ENCODE measurements around the gene LZTR1. TPM values are rescaled to one million over a fixed set of nuclear protein-coding genes. Genes with fewer than 3 reads are reported as not detected.
"Not testable (repeated sequence)": the region's sequence is repeated elsewhere in the genome, so short reads cannot be mapped to it uniquely, and the experiment has no call there.

LZTR1 gene
- total and polyA plus RNA-seq, 7 donors = 17.1 to 37.1 (median 27.2) TPM

DNA sequence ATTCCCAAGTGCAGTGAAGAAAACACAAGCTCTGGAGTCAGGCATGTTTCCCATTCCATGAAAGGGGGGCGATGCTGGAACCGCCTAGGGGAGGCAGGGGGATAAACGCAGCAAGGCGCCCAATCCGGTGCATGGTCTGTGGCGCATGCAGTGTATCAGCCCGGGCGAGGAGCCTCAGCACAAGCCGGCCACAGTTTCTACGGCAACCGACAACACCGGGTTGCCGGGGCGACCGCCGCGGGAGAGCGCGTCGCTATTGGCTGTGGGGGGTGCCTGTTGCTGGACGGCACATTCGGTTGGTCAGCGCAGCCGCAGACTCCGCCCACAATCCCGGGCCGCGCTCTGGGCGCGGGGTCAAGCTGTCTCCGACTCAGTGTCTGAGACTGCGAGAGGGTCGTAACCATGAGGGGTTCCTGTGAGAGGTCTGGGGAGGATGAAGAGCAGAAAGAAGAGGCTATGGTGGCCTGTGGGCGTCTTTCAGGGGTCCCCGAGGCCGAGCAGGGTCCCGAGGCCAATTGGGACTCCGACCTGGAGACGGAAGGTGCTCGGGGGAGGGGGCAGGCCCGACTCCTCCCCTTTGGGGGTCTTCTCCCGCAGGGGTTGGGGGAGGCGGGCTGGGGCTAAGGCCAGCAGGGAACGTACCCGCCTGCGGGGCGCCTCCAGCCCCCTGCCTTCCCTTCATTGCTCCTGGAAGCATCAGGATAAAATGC is 63.6 kb downstream of the LZTR1 start, which contains the start of gene LRRC74B:
LRRC74B (plus strand) TSS at position 362 of the 710 bp plus-strand sequence; CDS start at position 403, 41 bp downstream.
- Histone ChIP-seq H3K9me3 (no peaks in the 10 kb centered on the region), H3K27ac (peak within 1 kb of the TSS; percentile 75), H3K4me3 (peak within 1 kb of the TSS; percentile 77), H3K27me3 (ENCODE audit: insufficient read depth in 3 of 3, low read length in 2 of 3) (no peaks in the 10 kb centered on the region), H3K4me1 (peaks cover 12% of the 10 kb centered on the region), H3K36me3 (ENCODE audit: insufficient read depth in 1 of 2, low read depth in 1 of 2) (peaks cover 0 to 6% of the 10 kb centered on the region in 2 donors)
- DNase-seq (peak; percentile 92 to 94), ATAC-seq (peak; percentile 91 to 95 (median 92))
- WGBS, 3 donors = 5 to 9% (median 6%) methylated on average over 41 to 47 of the region's 47 CpGs
- intact Hi-C loops (cut with DNase I) = loop anchor here in 1 of 2 donors (2.0 kb wide), 2 partner anchors 31 to 65 kb away; partner anchors contain the start of gene P2RX6
- no peak for TF ChIP-seq CTCF (IDR thresholded peaks at IDR 0.05)

- Histone ChIP-seq H3K36me3 (ENCODE audit: insufficient read depth in 1 of 2, low read depth in 1 of 2) (peaks cover 0 to under 1% of the 10 kb centered on the region in 2 donors), H3K27me3 (ENCODE audit: insufficient read depth in 3 of 3, low read length in 2 of 3) (no peaks in the 10 kb centered on the region), H3K4me1 (peaks cover 12% of the 10 kb centered on the region), H3K27ac (no peak overlapping the region), H3K9me3 (no peaks in the 10 kb centered on the region), H3K4me3 (no peak overlapping the region)
- WGBS, 3 donors = 87 to 89% (median 87%) methylated on average over 14 of the region's 14 CpGs
- intact Hi-C loops (cut with DNase I) = no loop called here
- DNase-seq (no peak), ATAC-seq (no peak)
- no peak for TF ChIP-seq CTCF (IDR thresholded peaks at IDR 0.05)
Measured at GRCh38 chr22:21047035-21047661, 65.1 kb downstream of the LZTR1 start.

- 74 to 79% (median 76%) methylated on average over 7 of the region's 7 CpGs for WGBS, 3 donors
- ATAC-seq (no peak), DNase-seq (no peak)
- intact Hi-C loops (cut with DNase I) = no loop called here
- Histone ChIP-seq H3K4me3 (no peak overlapping the region), H3K27ac (no peak overlapping the region), H3K4me1 (peaks cover 12% of the 10 kb centered on the region), H3K27me3 (ENCODE audit: insufficient read depth in 3 of 3, low read length in 2 of 3) (no peaks in the 10 kb centered on the region), H3K36me3 (ENCODE audit: insufficient read depth in 1 of 2, low read depth in 1 of 2) (no peaks in the 10 kb centered on the region), H3K9me3 (no peaks in the 10 kb centered on the region)
- no peak for TF ChIP-seq CTCF (IDR thresholded peaks at IDR 0.05)
Measured at GRCh38 chr22:21047730-21048129, 65.6 kb downstream of the LZTR1 start.

- H3K36me3 ChIP-seq (ENCODE audit: insufficient read depth in 1 of 2, low read depth in 1 of 2); intact Hi-C loops (cut with DNase I): not testable (repeated sequence)
- 77 to 80% (median 78%) methylated on average over 5 of the region's 5 CpGs for WGBS, 3 donors
Measured at GRCh38 chr22:21048448-21048847, 66.4 kb downstream of the LZTR1 start.

More at GRCh38 chr22:21048448-21048847, 66.4 kb downstream of the LZTR1 start:
- not testable (repeated sequence) for H3K27ac ChIP-seq; DNase-seq; H3K4me3 ChIP-seq; H3K27me3 ChIP-seq (ENCODE audit: insufficient read depth in 3 of 3, low read length in 2 of 3); ATAC-seq; H3K9me3 ChIP-seq
- peaks cover 12% of the 10 kb centered on the region for H3K4me1 ChIP-seq

Other genes starting within 250 kb of the LZTR1 start
- gene SERPIND1, start 208.2 kb upstream of the LZTR1 start, total RNA-seq = not detected
- under 1 TPM; 0.03 to 0.12 (median 0.07) TPM for gene SERPIND1, start 208.2 kb upstream of the LZTR1 start, polyA plus RNA-seq
- 10 to 100 TPM; 38.2 to 52.6 (median 43.1) TPM for gene PI4KA, start 123.5 kb upstream of the LZTR1 start, total RNA-seq
- 10 to 100 TPM; 22.7 to 41.0 (median 37.8) TPM for gene PI4KA, start 123.5 kb upstream of the LZTR1 start, polyA plus RNA-seq
- gene SNAP29, start 123.3 kb upstream of the LZTR1 start, total RNA-seq = 10 to 100 TPM; 23.0 to 46.3 (median 26.2) TPM
- 10 to 100 TPM; 19.1 to 37.7 (median 28.1) TPM for gene SNAP29, start 123.3 kb upstream of the LZTR1 start, polyA plus RNA-seq
- 10 to 100 TPM; 66.0 to 81.0 (median 73.4) TPM for gene CRKL, start 64.9 kb upstream of the LZTR1 start, total RNA-seq
- 10 to 100 TPM; 29.7 to 94.7 (median 49.8) TPM for gene CRKL, start 64.9 kb upstream of the LZTR1 start, polyA plus RNA-seq
- gene AIFM3, start 15.0 kb upstream of the LZTR1 start, total RNA-seq = under 1 TPM; 0.25 to 0.74 (median 0.49) TPM
- under 1 TPM; 0.30 to 0.77 (median 0.53) TPM for gene AIFM3, start 15.0 kb upstream of the LZTR1 start, polyA plus RNA-seq
- 10 to 100 TPM; 25.2 to 39.2 (median 28.6) TPM for gene THAP7, start 19.8 kb downstream of the LZTR1 start, total RNA-seq
- 10 to 100 TPM; 48.9 to 67.5 (median 52.0) TPM for gene THAP7, start 19.8 kb downstream of the LZTR1 start, polyA plus RNA-seq
- gene P2RX6, start 32.9 kb downstream of the LZTR1 start, total RNA-seq = 10 to 100 TPM; 23.7 to 47.7 (median 36.1) TPM
- gene P2RX6, start 32.9 kb downstream of the LZTR1 start, polyA plus RNA-seq = 10 to 100 TPM; 11.3 to 40.4 (median 26.2) TPM
- under 1 TPM in 1 of 4 donors, not detected in 3; 0.08 TPM for gene SLC7A4, start 50.3 kb downstream of the LZTR1 start, total RNA-seq
- under 1 TPM in 2 of 3 donors, not detected in 1; 0.10 to 0.87 TPM for gene SLC7A4, start 50.3 kb downstream of the LZTR1 start, polyA plus RNA-seq
- under 1 TPM in 2 of 4 donors, not detected in 2; 0.22 to 0.30 TPM for gene LRRC74B, start 63.6 kb downstream of the LZTR1 start, total RNA-seq
- under 1 TPM in 1 of 3 donors, not detected in 2; 0.51 TPM for gene LRRC74B, start 63.6 kb downstream of the LZTR1 start, polyA plus RNA-seq